ENCODE results near the gene TSPAN9.

DNA sequence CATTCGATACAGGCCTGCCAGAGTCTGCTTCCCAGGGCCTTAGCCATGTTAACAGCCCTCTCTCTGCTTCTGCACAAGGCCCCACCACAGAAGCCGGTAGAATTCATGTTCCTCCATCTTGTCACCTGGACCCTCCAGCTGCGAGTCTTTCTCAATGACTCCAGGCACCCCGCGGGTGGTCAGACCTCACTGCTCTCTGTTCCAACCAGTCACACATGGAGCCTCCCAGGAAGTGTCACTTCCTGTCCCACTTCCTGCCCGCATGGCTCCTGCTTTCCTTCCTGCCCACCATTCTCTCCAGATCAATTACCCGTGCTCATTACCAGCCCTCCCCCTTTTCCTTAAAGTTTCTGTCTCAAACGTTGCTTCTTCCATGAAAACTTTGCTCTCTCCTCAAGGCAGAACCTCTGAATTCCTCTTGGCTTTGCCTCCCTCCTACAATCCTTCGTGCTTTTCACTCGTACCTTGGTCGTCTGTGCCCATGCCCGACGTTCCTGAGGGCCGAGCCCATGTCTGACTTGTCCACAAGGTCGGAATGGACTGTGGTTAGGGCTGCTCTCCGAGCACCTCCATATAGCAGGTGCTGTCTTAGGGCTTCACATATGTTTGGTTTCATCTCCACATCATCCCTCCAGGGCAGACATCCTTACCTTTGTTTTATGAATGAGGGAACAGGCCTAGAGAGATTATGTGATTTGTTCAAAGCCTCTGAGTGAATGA, 172.1 kb downstream of the TSPAN9 start:
- TF ChIP-seq NR2F2 (IDR thresholded peaks at IDR 0.05), result no peak
- TF ChIP-seq, protein P1, sequence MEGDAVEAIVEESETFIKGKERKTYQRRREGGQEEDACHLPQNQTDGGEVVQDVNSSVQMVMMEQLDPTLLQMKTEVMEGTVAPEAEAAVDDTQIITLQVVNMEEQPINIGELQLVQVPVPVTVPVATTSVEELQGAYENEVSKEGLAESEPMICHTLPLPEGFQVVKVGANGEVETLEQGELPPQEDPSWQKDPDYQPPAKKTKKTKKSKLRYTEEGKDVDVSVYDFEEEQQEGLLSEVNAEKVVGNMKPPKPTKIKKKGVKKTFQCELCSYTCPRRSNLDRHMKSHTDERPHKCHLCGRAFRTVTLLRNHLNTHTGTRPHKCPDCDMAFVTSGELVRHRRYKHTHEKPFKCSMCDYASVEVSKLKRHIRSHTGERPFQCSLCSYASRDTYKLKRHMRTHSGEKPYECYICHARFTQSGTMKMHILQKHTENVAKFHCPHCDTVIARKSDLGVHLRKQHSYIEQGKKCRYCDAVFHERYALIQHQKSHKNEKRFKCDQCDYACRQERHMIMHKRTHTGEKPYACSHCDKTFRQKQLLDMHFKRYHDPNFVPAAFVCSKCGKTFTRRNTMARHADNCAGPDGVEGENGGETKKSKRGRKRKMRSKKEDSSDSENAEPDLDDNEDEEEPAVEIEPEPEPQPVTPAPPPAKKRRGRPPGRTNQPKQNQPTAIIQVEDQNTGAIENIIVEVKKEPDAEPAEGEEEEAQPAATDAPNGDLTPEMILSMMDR (IDR thresholded peaks at IDR 0.05; ENCODE audit: low read depth, low read length, missing input control), result no peak
- no peak for TF ChIP-seq SP1 (IDR thresholded peaks at IDR 0.05)
- no peak for TF ChIP-seq JUND (IDR thresholded peaks at IDR 0.05)
- TF ChIP-seq GABPA (IDR thresholded peaks at IDR 0.05 in 1 of 2, conservative IDR thresholded peaks at IDR 0.05 in 1 of 2), result no peak
- TF ChIP-seq, protein P2, sequence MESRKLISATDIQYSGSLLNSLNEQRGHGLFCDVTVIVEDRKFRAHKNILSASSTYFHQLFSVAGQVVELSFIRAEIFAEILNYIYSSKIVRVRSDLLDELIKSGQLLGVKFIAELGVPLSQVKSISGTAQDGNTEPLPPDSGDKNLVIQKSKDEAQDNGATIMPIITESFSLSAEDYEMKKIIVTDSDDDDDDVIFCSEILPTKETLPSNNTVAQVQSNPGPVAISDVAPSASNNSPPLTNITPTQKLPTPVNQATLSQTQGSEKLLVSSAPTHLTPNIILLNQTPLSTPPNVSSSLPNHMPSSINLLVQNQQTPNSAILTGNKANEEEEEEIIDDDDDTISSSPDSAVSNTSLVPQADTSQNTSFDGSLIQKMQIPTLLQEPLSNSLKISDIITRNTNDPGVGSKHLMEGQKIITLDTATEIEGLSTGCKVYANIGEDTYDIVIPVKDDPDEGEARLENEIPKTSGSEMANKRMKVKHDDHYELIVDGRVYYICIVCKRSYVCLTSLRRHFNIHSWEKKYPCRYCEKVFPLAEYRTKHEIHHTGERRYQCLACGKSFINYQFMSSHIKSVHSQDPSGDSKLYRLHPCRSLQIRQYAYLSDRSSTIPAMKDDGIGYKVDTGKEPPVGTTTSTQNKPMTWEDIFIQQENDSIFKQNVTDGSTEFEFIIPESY (IDR thresholded peaks at IDR 0.05), result no peak
- TF ChIP-seq FOXA1 (IDR thresholded peaks at IDR 0.05), result no peak
- TF ChIP-seq, protein P3, sequence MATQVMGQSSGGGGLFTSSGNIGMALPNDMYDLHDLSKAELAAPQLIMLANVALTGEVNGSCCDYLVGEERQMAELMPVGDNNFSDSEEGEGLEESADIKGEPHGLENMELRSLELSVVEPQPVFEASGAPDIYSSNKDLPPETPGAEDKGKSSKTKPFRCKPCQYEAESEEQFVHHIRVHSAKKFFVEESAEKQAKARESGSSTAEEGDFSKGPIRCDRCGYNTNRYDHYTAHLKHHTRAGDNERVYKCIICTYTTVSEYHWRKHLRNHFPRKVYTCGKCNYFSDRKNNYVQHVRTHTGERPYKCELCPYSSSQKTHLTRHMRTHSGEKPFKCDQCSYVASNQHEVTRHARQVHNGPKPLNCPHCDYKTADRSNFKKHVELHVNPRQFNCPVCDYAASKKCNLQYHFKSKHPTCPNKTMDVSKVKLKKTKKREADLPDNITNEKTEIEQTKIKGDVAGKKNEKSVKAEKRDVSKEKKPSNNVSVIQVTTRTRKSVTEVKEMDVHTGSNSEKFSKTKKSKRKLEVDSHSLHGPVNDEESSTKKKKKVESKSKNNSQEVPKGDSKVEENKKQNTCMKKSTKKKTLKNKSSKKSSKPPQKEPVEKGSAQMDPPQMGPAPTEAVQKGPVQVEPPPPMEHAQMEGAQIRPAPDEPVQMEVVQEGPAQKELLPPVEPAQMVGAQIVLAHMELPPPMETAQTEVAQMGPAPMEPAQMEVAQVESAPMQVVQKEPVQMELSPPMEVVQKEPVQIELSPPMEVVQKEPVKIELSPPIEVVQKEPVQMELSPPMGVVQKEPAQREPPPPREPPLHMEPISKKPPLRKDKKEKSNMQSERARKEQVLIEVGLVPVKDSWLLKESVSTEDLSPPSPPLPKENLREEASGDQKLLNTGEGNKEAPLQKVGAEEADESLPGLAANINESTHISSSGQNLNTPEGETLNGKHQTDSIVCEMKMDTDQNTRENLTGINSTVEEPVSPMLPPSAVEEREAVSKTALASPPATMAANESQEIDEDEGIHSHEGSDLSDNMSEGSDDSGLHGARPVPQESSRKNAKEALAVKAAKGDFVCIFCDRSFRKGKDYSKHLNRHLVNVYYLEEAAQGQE (IDR thresholded peaks at IDR 0.05), result no peak
- no peak for TF ChIP-seq RAD21 (IDR thresholded peaks at IDR 0.05)

All from liver (tissue), 3 donors.